GM21381 (cell line): ENCODE results near the gene MARK2.
A peak's percentile ranks its signal among the peaks of the same experiment; 100 is the strongest.
"Not testable (repeated sequence)": the region's sequence is repeated elsewhere in the genome, so short reads cannot be mapped to it uniquely, and the experiment has no call there.

Source experiments
- ATAC-seq: cut with Tn5 transposase; IDR thresholded peaks from one replicate; pipeline ENCODE4 v1.9.1; 2021; ENCODE audit warnings: mild to moderate bottlenecking, moderate library complexity; ENCODE audit not compliant: unreplicated experiment

The MARK2 gene

GRCh38 chr11:63853476-63853875 lies 14.6 kb downstream of the MARK2 start:
- no peak for ATAC-seq

DNA sequence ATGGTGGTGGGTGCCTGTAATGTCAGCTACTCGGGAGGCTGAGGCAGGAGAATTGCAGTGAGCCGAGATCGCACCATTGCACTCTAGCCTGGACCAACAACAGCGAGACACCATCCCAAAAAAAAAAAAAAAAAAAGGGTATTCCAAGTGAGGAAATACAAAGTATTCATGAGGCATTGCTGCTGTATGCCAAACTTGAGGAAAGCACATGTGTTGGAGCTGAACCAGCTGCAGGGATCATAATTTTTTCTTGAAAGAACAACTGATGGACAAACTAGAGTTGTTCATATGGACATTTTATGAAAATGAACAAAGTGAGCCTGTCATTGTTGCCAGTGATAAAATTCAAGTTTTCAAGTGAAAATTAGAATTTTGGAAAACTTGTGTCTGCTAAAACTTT lies 15.8 kb downstream of the MARK2 start:
- no peak for ATAC-seq

DNA sequence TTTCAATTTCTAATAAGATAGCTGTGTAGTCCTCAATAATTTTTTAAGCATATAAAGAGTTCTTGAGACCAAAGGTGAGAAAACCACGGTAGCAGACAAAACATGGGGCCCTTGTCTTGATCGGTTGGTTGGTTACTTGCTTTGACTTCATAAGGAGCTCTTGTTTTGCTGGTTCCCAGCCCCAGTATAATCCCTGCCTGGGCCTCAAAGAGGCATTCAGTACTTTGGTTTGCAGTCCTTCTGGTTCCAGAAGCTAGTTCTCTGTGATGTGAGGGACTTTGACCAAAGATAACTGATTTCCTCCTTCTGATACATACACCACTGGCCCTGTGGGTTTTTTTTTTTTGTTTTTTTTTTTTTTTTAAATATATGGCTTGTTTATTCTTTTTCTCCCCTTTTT lies 17.1 kb downstream of the MARK2 start:
- no peak for ATAC-seq

DNA sequence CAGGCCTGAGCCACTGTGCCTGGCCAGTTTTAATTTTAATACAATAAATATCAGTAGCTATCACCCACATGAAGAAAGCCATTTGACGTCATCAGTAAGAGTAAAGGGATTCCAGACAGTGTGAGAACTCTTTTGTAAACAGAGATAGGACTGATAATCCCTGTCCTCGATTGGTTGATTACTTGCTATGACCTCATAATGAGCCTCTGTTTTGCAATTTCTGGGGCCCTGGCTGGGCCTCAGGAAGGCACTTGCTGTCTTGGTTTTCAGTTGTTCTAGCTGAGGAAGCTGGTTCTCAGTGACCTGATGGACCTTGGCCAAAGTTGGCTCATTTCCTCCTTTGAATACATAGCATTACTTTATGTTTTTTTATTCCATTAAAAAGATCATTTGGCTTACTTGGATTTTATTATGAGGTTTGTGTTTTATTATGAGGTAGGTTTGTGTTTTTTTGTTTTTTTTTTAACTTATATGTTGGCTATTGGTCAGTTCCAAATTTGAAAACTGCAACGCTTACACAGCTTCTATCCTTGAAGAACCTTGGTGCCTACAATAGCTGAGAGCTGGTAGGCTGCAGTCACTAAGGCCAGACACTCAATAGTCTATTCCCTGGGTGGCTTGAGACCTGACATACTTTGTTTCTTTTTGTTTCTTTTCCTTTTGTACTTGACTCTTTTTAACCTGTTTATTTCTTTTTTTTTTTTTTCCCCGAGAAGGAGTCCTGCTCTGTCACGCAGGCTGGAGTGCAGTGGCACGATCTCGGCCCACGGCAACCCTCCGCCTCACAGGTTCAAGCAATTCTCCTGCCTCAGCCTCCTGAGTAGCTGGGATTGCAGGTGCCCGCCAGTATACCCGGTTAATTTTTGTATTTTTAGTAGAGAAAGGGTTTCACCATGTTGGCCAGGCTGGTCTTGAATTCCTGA lies 20.0 kb downstream of the MARK2 start:
- ATAC-seq = no peak

GRCh38 chr11:63862923-63863322 lies 24.0 kb downstream of the MARK2 start:
- no peak for ATAC-seq

GRCh38 chr11:63863620-63864019 lies 24.7 kb downstream of the MARK2 start:
- not testable (repeated sequence) for ATAC-seq

GRCh38 chr11:63866211-63866610 lies 27.3 kb downstream of the MARK2 start:
- ATAC-seq = peak; percentile 74

- no peak for ATAC-seq
Observed at GRCh38 chr11:63867511-63867910, 28.6 kb downstream of the MARK2 start.

DNA sequence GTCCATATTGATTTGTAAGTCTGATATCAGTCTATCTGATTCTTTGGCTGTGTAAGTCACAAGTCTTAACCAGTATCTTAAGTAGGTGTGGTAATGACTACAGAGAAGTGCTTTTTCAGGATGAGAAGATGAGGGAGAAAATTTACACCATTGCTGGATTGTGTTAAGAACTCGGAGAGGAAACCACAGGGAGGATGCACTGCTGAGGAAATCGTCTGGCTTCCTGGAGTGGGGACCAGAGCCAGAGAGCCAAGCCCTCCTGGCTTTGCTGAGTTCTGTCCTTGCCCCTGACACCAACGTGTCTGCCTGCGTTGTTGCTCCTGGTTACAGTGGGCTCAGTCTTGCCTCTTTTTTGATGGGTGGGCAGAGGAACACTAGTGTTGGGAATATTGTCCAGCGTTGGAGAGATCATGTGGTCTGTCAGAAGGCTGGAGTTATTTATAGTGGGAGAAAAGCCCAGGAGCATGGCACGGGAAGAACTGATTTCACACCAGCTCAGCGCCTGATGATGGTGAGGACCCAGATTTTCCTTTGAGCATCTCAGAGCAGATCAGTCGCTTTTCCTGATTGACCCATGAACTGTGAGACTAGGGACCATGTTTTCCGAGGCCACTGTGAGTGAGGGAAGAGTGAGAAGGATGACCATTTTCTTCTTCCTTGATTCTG lies 29.6 kb downstream of the MARK2 start:
- ATAC-seq = no peak

GRCh38 chr11:63869171-63869591 lies 30.3 kb downstream of the MARK2 start:
- no peak for ATAC-seq

GRCh38 chr11:63869683-63870082 lies 30.8 kb downstream of the MARK2 start:
- ATAC-seq = no peak

DNA sequence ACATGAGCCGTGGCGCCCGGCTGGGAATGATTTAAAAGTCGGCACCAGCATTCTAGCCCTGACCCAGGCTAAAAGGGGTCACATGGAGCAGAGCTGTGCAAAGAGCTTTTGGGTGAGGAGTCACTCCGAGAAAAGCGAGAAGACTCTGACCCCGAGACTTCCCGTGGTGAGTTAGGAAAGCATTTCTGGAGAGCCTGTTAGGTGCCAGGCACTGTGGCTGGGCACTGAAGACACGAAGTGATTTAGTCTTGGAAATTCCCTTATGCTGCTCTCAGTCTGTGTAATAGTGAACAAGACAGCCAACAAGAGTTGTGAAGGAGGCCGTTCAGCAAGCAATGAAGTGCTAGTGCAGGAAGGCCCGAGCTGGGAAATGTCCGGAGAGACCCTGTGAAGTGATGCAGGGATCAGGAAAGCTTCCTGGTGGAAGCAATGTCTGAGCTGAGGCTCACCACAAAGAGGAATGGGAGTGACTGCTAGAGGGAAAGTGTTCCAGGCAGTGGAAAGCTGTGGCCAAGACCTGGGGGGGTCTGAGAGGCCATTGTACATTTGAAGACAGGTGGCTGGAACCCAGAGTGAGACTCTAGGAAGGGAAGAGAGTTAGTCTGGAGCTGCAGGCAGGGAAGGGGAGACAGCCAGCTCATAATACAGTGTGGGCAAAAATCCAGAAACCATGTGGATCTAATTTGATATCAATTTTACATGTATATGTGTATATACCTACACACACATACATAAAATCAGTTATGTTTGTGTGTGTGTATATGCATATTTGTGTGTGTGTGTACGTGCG lies 31.6 kb downstream of the MARK2 start:
- no peak for ATAC-seq

GRCh38 chr11:63871962-63872799 lies 33.3 kb downstream of the MARK2 start:
- peak; percentile 94 for ATAC-seq

DNA sequence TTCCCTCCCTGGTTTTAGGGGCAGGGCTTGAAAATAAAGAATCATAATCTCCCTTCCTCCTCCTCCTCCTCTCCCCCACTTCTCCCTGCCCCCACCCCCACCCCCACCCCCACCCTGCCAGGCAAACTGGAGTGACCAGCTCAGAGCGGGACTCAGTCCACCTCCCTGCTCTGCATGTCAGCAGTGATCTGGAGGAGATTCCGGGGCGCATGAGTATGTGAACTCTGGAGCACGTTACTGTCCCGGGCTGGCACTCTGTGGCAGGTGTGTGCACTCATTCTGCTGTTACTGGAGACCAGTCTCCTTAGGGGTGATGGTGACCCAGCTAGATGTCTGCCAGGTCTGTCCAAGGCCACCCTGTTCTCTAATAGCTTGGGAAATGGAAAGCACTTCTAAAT lies 33.9 kb downstream of the MARK2 start:
- ATAC-seq = no peak

GRCh38 chr11:63873311-63873710 lies 34.4 kb downstream of the MARK2 start:
- ATAC-seq = no peak

- ATAC-seq = no peak
Observed at GRCh38 chr11:63874511-63874910, 35.6 kb downstream of the MARK2 start.

GRCh38 chr11:63875506-63876065 lies 36.7 kb downstream of the MARK2 start:
- ATAC-seq = no peak

GRCh38 chr11:63876616-63877015 lies 37.7 kb downstream of the MARK2 start:
- no peak for ATAC-seq

GRCh38 chr11:63877658-63878241 lies 38.8 kb downstream of the MARK2 start:
- ATAC-seq = no peak
